HepG2 (cell line): ENCODE measurements around the gene ZNF385B. TPM values are rescaled to one million over a fixed set of nuclear protein-coding genes. Genes with fewer than 3 reads are reported as not detected.

Experiments used
- ATAC-seq: fragments of 200-7000 bp; cut with Tn5 transposase; 3 replicates; pipeline ENCODE4 v1.9.1; 2020; ENCODE audit warnings: mild to moderate bottlenecking, moderate library complexity
- BruUV-seq: library from RNA; stranded (reverse); fragments of 400-500 nt; replicated peaks from 2 replicates; lab custom pipeline; 2021; lab: Mats Ljungman, UMichigan
- CTCF ChIA-PET: fragments of 300-600 bp; formaldehyde crosslinking; extraction: SDS; loops from one replicate; lab custom pipeline; 2021; ENCODE audit warnings: low total read pairs, inconsistent platforms, low intra/inter-chr PET ratio; lab: Yijun Ruan, JAX
- POLR2A ChIA-PET: fragments of 350-600 bp; sonication (Branson Sonifier 250); formaldehyde crosslinking; loops from one replicate; lab custom pipeline; 2020; ENCODE audit warnings: antibody characterized with exemption, inconsistent platforms; lab: Yijun Ruan, JAX
- DNase-seq: peaks from one replicate; pipeline ENCODE4 v3.0.0-alpha.2; 2015; ENCODE audit warnings: low spot score
- FAIRE-seq: peaks from 3 replicates; lab custom pipeline; 2011; peaks lifted over from hg19 to GRCh38; lab: Jason Lieb, UNC
- H2AFZ ChIP-seq: one replicate; pipeline ENCODE4 v1.6.1; 2011; ENCODE audit warnings: low read length, inconsistent platforms
- H3K27ac ChIP-seq: fragments of 300-600 bp; 3 replicates; pipeline ENCODE4 v1.8.0; 2011; ENCODE audit warnings: mixed run types, mild to moderate bottlenecking, mixed read lengths, low read length, inconsistent platforms; ENCODE audit not compliant: insufficient read depth; ENCODE audit errors: extremely low read length
- H3K27me3 ChIP-seq, 2 experiments: fragments of 200-600 bp in 1 of 2; 2 replicates in 1 of 2; 3 replicates in 1 of 2; pipeline versions ENCODE4 v1.6.0 to v1.8.0; 2011; ENCODE audit warnings: low read length in 2 of 2, mild to moderate bottlenecking in 2 of 2, moderate library complexity in 2 of 2, inconsistent platforms in 1 of 2; ENCODE audit not compliant: insufficient read depth in 2 of 2, control insufficient read depth in 1 of 2
- H3K36me3 ChIP-seq, 2 experiments: fragments of 200-600 bp in 1 of 2; replicated peaks in 1 of 2; 2 replicates in 1 of 2; 3 replicates in 1 of 2; pipeline versions ENCODE4 v1.5.1 to v1.8.0; 2011; ENCODE audit warnings: low read length in 2 of 2, inconsistent platforms in 1 of 2; ENCODE audit not compliant: insufficient read depth in 2 of 2, control insufficient read depth in 1 of 2
- H3K4me1 ChIP-seq: 2 replicates; pipeline ENCODE4 v1.5.1; 2012; ENCODE audit warnings: low read length, inconsistent platforms; ENCODE audit not compliant: insufficient read depth
- H3K4me2 ChIP-seq: 2 replicates; pipeline ENCODE4 v1.6.0; 2011; ENCODE audit warnings: low read depth, low read length, inconsistent platforms
- H3K4me3 ChIP-seq, 3 experiments: fragments of 200-600 bp in 1 of 3; sonication (generic), shearing (Covaris generic) in 1 of 3; replicated peaks in 1 of 3; 2 replicates each; pipeline ENCODE4 v1.5.1; 2011 to 2016; ENCODE audit warnings: low read length in 3 of 3, inconsistent platforms in 2 of 3, low read depth in 2 of 3, mild to moderate bottlenecking in 2 of 3, control low read depth in 1 of 3, mixed read lengths in 1 of 3; ENCODE audit not compliant: insufficient read depth in 1 of 3
- H3K79me2 ChIP-seq: one replicate; pipeline ENCODE4 v1.6.1; 2011; ENCODE audit warnings: low read length, inconsistent platforms; ENCODE audit not compliant: insufficient read depth
- H3K9ac ChIP-seq: 2 replicates; pipeline ENCODE4 v1.6.0; 2011; ENCODE audit warnings: mild to moderate bottlenecking, low read depth, low read length, inconsistent platforms; ENCODE audit not compliant: insufficient read depth
- H3K9me3 ChIP-seq: 2 replicates; pipeline ENCODE4 v1.5.1; 2012; ENCODE audit warnings: mild to moderate bottlenecking, low read length
- H4K20me1 ChIP-seq: 2 replicates; pipeline ENCODE4 v1.6.0; 2011; ENCODE audit warnings: inconsistent platforms, mild to moderate bottlenecking, low read length, moderate library complexity; ENCODE audit not compliant: insufficient read depth
- AGO2 ChIP-seq: fragments of 200-400 bp; formaldehyde crosslinking; optimal IDR thresholded peaks from 2 replicates; pipeline ENCODE3; 2017; ENCODE audit warnings: mild to moderate bottlenecking, low read depth, low read length, moderate library complexity
- EED ChIP-seq: sonication (generic); formaldehyde crosslinking; IDR thresholded peaks from 2 replicates; pipeline ENCODE4 v1.5.0; 2020; ENCODE audit warnings: mild to moderate bottlenecking, missing genetic modification reagents
- HES4 ChIP-seq: sonication (generic); formaldehyde crosslinking; IDR thresholded peaks from 2 replicates; pipeline ENCODE4 v1.9.0; 2021; ENCODE audit warnings: mild to moderate bottlenecking, missing genetic modification reagents, borderline replicate concordance
- HNF1A ChIP-seq, 2 experiments: sonication (generic) in 1 of 2; formaldehyde crosslinking in 1 of 2; IDR thresholded peaks; 2 replicates each; pipeline versions ENCODE4 v1.4.0 to v1.6.1; 2016 to 2020; ENCODE audit warnings: borderline replicate concordance in 1 of 2, low read depth in 1 of 2, mild to moderate bottlenecking in 1 of 2, missing genetic modification reagents in 1 of 2
- JDP2 ChIP-seq: sonication (generic); formaldehyde crosslinking; IDR thresholded peaks from 2 replicates; pipeline ENCODE4 v1.8.1; 2022; ENCODE audit warnings: missing genetic modification reagents, borderline replicate concordance
- MTF2 ChIP-seq: sonication (generic); formaldehyde crosslinking; IDR thresholded peaks from 2 replicates; pipeline ENCODE4 v1.5.0; 2020; ENCODE audit warnings: missing genetic modification reagents, borderline replicate concordance
- NCOA1 ChIP-seq: sonication (generic); formaldehyde crosslinking; IDR thresholded peaks from 2 replicates; pipeline ENCODE4 v1.9.0; 2021; ENCODE audit warnings: missing genetic modification reagents
- NFKB2 ChIP-seq: sonication (generic); formaldehyde crosslinking; IDR thresholded peaks from 2 replicates; pipeline ENCODE4 v1.4.0; 2020; ENCODE audit warnings: missing genetic modification reagents, borderline replicate concordance
- SALL2 ChIP-seq: sonication (generic); formaldehyde crosslinking; IDR thresholded peaks from 2 replicates; pipeline ENCODE4 v1.8.1; 2023; ENCODE audit warnings: mild to moderate bottlenecking, missing genetic modification reagents, inconsistent platforms
- SMAD3 ChIP-seq: sonication (generic); formaldehyde crosslinking; IDR thresholded peaks from 2 replicates; pipeline ENCODE4 v1.4.0; 2020; ENCODE audit warnings: missing genetic modification reagents
- TEF ChIP-seq: sonication (generic); formaldehyde crosslinking; IDR thresholded peaks from 2 replicates; pipeline ENCODE4 v1.5.0; 2020; ENCODE audit warnings: missing genetic modification reagents
- THAP11 ChIP-seq: IDR thresholded peaks from 2 replicates; pipeline ENCODE4 v1.6.1; 2016; ENCODE audit warnings: missing biosample characterization, missing genetic modification reagents
- ZNF317 ChIP-seq: sonication (generic); formaldehyde crosslinking; IDR thresholded peaks from 2 replicates; pipeline ENCODE4 v1.5.0; 2020; ENCODE audit warnings: mild to moderate bottlenecking, missing genetic modification reagents
- ZNF350 ChIP-seq: sonication (generic); formaldehyde crosslinking; IDR thresholded peaks from 2 replicates; pipeline ENCODE4 v1.4.0; 2020; ENCODE audit warnings: mild to moderate bottlenecking, low read depth, missing genetic modification reagents, borderline replicate concordance
- ZNF549 ChIP-seq: sonication (generic); formaldehyde crosslinking; IDR thresholded peaks from 2 replicates; pipeline ENCODE4 v1.5.0; 2020; ENCODE audit warnings: missing genetic modification reagents
- ZNF749 ChIP-seq: sonication (generic); formaldehyde crosslinking; IDR thresholded peaks from 2 replicates; pipeline ENCODE4 v1.8.0; 2022; ENCODE audit warnings: mild to moderate bottlenecking, missing genetic modification reagents, moderate library complexity, borderline replicate concordance
- ZNF781 ChIP-seq: sonication (generic); formaldehyde crosslinking; IDR thresholded peaks from 2 replicates; pipeline ENCODE4 v1.5.1; 2020; ENCODE audit warnings: borderline replicate concordance, mild to moderate bottlenecking, missing genetic modification reagents; ENCODE audit errors: not compliant biosample characterization
- ZNF816 ChIP-seq: sonication (generic); formaldehyde crosslinking; IDR thresholded peaks from 2 replicates; pipeline ENCODE4 v1.8.0; 2022; ENCODE audit warnings: missing genetic modification reagents, mild to moderate bottlenecking, borderline replicate concordance
- WGBS: methylation state at CpG from one replicate; pipeline ENCODE4 v1.1.6; 2017; ENCODE audit warnings: low lambda C conversion rate; 5-methylcytosine and 5-hydroxymethylcytosine counted together
- in situ Hi-C: cut with HindIII; loops from 2 replicates; pipeline ENCODE4 v1.10.0; 2017; ENCODE audit warnings: low pct_unique_long_range_greater_than_20kb; ENCODE audit not compliant: extremely low pct_ligation_motif_present
- intact Hi-C: fragments of 100-400 bp; cut with micrococcal nuclease; formaldehyde crosslinking; loops from one replicate; pipeline ENCODE4 v1.10.0; 2022; ENCODE audit not compliant: unreplicated experiment
- polyA plus RNA-seq, 8 experiments: library from polyadenylated mRNA; depleted of rRNA in 3 of 8; stranded (reverse) in 7 of 8; unstranded in 1 of 8; fragments of >200 nt; fragmentation: Illumina TruSeq in 4 of 8; extraction: Trizol in 4 of 8; gene quantifications; 2 replicates each; pipeline versions ENCODE4 v1.2.1 to v1.2.3, GENCODE V29; 2011 to 2016; ENCODE audit warnings: low read depth in 4 of 8, missing spikeins in 1 of 8, mixed read lengths in 1 of 8; ENCODE audit not compliant: insufficient read depth in 1 of 8
- total RNA-seq, 5 experiments: library from RNA; depleted of rRNA; stranded (reverse); fragments of >200 nt; fragmentation: Illumina TruSeq; extraction: Trizol; gene quantifications; 2 replicates each; pipeline ENCODE4 v1.2.3, GENCODE V29; 2016; ENCODE audit warnings: low read depth in 1 of 5

Gene ZNF385B
- total and polyA plus RNA-seq, 2 of the 13 experiments (the other 11 are each of a cell fraction or from before 2014, with no cell fraction given), result 3.3 to 6.7 TPM

- no peak for TF ChIP-seq ZNF749 (CRISPR knock-in tag)
- TF ChIP-seq NFKB2 (CRISPR knock-in tag), result no peak
- TF ChIP-seq MTF2 (CRISPR knock-in tag), result no peak
- no peak for TF ChIP-seq ZNF781 (CRISPR knock-in tag)
- no peak for TF ChIP-seq ZNF816
- no peak for TF ChIP-seq TEF (CRISPR knock-in tag)
Measured at GRCh38 chr2:179788104-179788503, 73.3 kb downstream of the ZNF385B start (continued).

GRCh38 chr2:179787601-179788000, 73.8 kb downstream of the ZNF385B start:
- H3K4me2 ChIP-seq, result no peak overlapping the region
- H3K4me1 ChIP-seq, result no peaks in the 10 kb centered on the region
- no peak overlapping the region for H3K4me3 ChIP-seq
- H3K27me3 ChIP-seq, result no peaks in the 10 kb centered on the region
- no peak overlapping the region for H3K9ac ChIP-seq
- H3K9me3 ChIP-seq, result no peaks in the 10 kb centered on the region
- TF ChIP-seq ZNF549 (CRISPR knock-in tag), result no peak
- TF ChIP-seq JDP2 (CRISPR knock-in tag), result no peak
- TF ChIP-seq THAP11 (CRISPR knock-in tag), result no peak
- TF ChIP-seq HES4 (CRISPR knock-in tag), result no peak
- TF ChIP-seq AGO2, result no peak
- TF ChIP-seq HNF1A (IDR thresholded peaks at IDR 0.05; ENCODE audit: low read depth), result no peak
- TF ChIP-seq HNF1A (CRISPR knock-in tag; IDR thresholded peaks at IDR 0.05; ENCODE audit: borderline replicate concordance), result no peak
- no peak for TF ChIP-seq ZNF317 (CRISPR knock-in tag)
- no peak for TF ChIP-seq NCOA1 (CRISPR knock-in tag)
- no peak for TF ChIP-seq SALL2 (CRISPR knock-in tag)
- TF ChIP-seq EED (CRISPR knock-in tag), result no peak
- no peak for TF ChIP-seq SMAD3 (CRISPR knock-in tag)
- no peak for TF ChIP-seq ZNF350 (CRISPR knock-in tag)
- H3K36me3 ChIP-seq, result no peaks in the 10 kb centered on the region
- DNase-seq (no peak), FAIRE-seq (no peak), ATAC-seq (no peak)
- no TSS peak for BruUV-seq
- H4K20me1 ChIP-seq, result no peaks in the 10 kb centered on the region
- WGBS, result 5% methylated on average over 2 of the region's 2 CpGs
- in situ Hi-C loops, result no loop called here
- ChIA-PET POLR2A (no interaction called here), CTCF (no interaction called here)
- H2AFZ ChIP-seq, result no peak overlapping the region
- no peaks in the 10 kb centered on the region for H3K79me2 ChIP-seq
- intact Hi-C loops, result no loop called here
- no peak overlapping the region for H3K27ac ChIP-seq
